Measurements from ENCODE around the gene AATK.

The AATK gene

DNA sequence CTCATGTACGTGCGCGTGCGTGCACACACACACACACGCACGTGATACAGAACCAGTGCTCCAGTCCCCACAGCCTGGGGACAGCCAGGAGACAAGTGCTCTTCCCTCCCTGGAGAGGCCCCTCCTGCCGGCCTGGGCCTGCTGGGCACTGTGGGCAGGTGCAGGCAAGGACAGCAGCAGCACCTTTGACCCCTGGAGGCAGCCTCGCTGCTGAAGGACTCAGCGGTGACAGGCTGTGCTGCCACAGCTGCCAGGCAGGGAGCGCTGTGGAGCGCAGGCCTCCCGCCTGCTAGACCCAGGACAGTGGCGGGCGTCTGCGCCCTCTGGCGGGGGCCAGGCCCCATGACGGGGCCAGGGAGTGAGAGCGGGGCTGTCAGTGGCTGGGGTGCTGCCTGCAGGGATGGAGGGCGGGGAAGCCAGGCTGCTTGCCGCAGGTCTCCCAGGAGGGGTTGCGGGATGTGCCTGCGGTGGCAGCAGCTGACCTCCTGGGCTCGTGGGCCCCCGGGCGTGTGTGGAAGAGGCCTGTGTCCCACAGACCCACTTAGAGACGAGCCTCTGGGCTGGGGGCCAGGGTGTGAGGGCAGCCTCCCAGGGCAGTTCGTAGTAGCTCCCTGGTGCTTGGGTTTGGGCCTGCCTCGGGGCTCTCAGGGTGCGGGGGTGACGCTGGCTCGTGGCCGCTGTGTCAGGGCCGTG, 64.3 kb downstream of the AATK start:
- DNase-seq (ENCODE audit: extremely low spot score): peak; percentile 98
- CTCF ChIA-PET: interaction anchor here (1.0 to 1.2 kb wide), 3 partner anchors 15 to 41 kb away, joined by 3 read pairs; no protein-coding TSS in a partner anchor
- POLR2A ChIA-PET: no interaction called here
- TF ChIP-seq PKNOX1 (IDR thresholded peaks at IDR 0.05) (peak; percentile 75), SP1 (IDR thresholded peaks at IDR 0.05) (no peak), L3MBTL2 (conservative IDR thresholded peaks at IDR 0.05) (no peak), ELF4 (IDR thresholded peaks at IDR 0.05) (no peak), FOXK2 (IDR thresholded peaks at IDR 0.05) (no peak), LEF1 (IDR thresholded peaks at IDR 0.05; ENCODE audit: borderline replicate concordance) (no peak), HDGF (IDR thresholded peaks at IDR 0.05; ENCODE audit: borderline replicate concordance) (0 out of 2 replicates have a peak, but pooled peaks have one; percentile 82), TARDBP (IDR thresholded peaks at IDR 0.05) (no peak), CTBP1 (IDR thresholded peaks at IDR 0.05; ENCODE audit: borderline replicate concordance) (no peak), ZNF384 (IDR thresholded peaks at IDR 0.05) (no peak), BHLHE40 (IDR thresholded peaks at IDR 0.05; ENCODE audit: borderline replicate concordance) (no peak), FOXM1 (IDR thresholded peaks at IDR 0.05; ENCODE audit: borderline replicate concordance) (no peak)

GRCh38 chr17:81100668-81101067, 65.4 kb downstream of the AATK start:
- DNase-seq (ENCODE audit: extremely low spot score): no peak
- ChIA-PET POLR2A (no interaction called here), CTCF (no interaction called here)
- TF ChIP-seq SUZ12 (IDR thresholded peaks at IDR 0.05): no peak
- TF ChIP-seq FOXA1 (IDR thresholded peaks at IDR 0.05): no peak
- TF ChIP-seq ARNT (IDR thresholded peaks at IDR 0.05): no peak
- no peak for TF ChIP-seq TARDBP (IDR thresholded peaks at IDR 0.05)
- TF ChIP-seq HDGF (IDR thresholded peaks at IDR 0.05; ENCODE audit: borderline replicate concordance): no peak
- no peak for TF ChIP-seq ZNF384 (IDR thresholded peaks at IDR 0.05)
- no peak for TF ChIP-seq BHLHE40 (IDR thresholded peaks at IDR 0.05; ENCODE audit: borderline replicate concordance)
- TF ChIP-seq CTBP1 (IDR thresholded peaks at IDR 0.05; ENCODE audit: borderline replicate concordance): no peak
- no peak for TF ChIP-seq L3MBTL2 (conservative IDR thresholded peaks at IDR 0.05)
- TF ChIP-seq FOXK2 (IDR thresholded peaks at IDR 0.05): no peak
- no peak for TF ChIP-seq PKNOX1 (IDR thresholded peaks at IDR 0.05)
- no peak for TF ChIP-seq ELF4 (IDR thresholded peaks at IDR 0.05)
- no peak for TF ChIP-seq NFRKB (IDR thresholded peaks at IDR 0.05)
- no peak for TF ChIP-seq FOXM1 (IDR thresholded peaks at IDR 0.05; ENCODE audit: borderline replicate concordance)
- no peak for TF ChIP-seq SP1 (IDR thresholded peaks at IDR 0.05)
- TF ChIP-seq LEF1 (IDR thresholded peaks at IDR 0.05; ENCODE audit: borderline replicate concordance): no peak

- TF ChIP-seq ARNT (IDR thresholded peaks at IDR 0.05) (no peak), L3MBTL2 (conservative IDR thresholded peaks at IDR 0.05) (no peak), SUZ12 (IDR thresholded peaks at IDR 0.05) (no peak)
- ChIA-PET POLR2A (no interaction called here), CTCF (no interaction called here)
- no peak for DNase-seq (ENCODE audit: extremely low spot score)
Observed at GRCh38 chr17:81099888-81100287, 66.1 kb downstream of the AATK start.

- DNase-seq (ENCODE audit: extremely low spot score): no peak
- CTCF ChIA-PET: interaction anchor here (0.6 to 1.8 kb wide), 7 partner anchors 16 to 953 kb away, joined by 3 to 6 read pairs (median 3); partner anchors contain the start of gene CHMP6
- POLR2A ChIA-PET: interaction anchor here (1.0 kb wide), 1 partner anchor 66 kb away, joined by 3 read pairs; no protein-coding TSS in a partner anchor
- TF ChIP-seq BHLHE40 (IDR thresholded peaks at IDR 0.05; ENCODE audit: borderline replicate concordance) (no peak), CTBP1 (IDR thresholded peaks at IDR 0.05; ENCODE audit: borderline replicate concordance) (no peak), ARNT (IDR thresholded peaks at IDR 0.05) (no peak), PKNOX1 (IDR thresholded peaks at IDR 0.05) (no peak), L3MBTL2 (conservative IDR thresholded peaks at IDR 0.05) (no peak), SUZ12 (IDR thresholded peaks at IDR 0.05) (no peak), FOXK2 (IDR thresholded peaks at IDR 0.05) (no peak), FOXM1 (IDR thresholded peaks at IDR 0.05; ENCODE audit: borderline replicate concordance) (no peak), ELF4 (IDR thresholded peaks at IDR 0.05) (no peak), TARDBP (IDR thresholded peaks at IDR 0.05) (no peak), HDGF (IDR thresholded peaks at IDR 0.05; ENCODE audit: borderline replicate concordance) (no peak), LEF1 (IDR thresholded peaks at IDR 0.05; ENCODE audit: borderline replicate concordance) (no peak), NFRKB (IDR thresholded peaks at IDR 0.05) (no peak), ZNF384 (IDR thresholded peaks at IDR 0.05) (no peak), SP1 (IDR thresholded peaks at IDR 0.05) (no peak), FOXA1 (IDR thresholded peaks at IDR 0.05) (no peak)
Observed at GRCh38 chr17:81097943-81098308, 68.1 kb downstream of the AATK start.

- ChIA-PET POLR2A (no interaction called here), CTCF (interaction anchor here (0.6 to 1.8 kb wide), 13 partner anchors 9 to 1459 kb away, joined by 3 to 7 read pairs (median 3); partner anchors contain the start of gene CHMP6)
- TF ChIP-seq PKNOX1 (IDR thresholded peaks at IDR 0.05) (no peak), FOXK2 (IDR thresholded peaks at IDR 0.05) (no peak), FOXM1 (IDR thresholded peaks at IDR 0.05; ENCODE audit: borderline replicate concordance) (no peak), SP1 (IDR thresholded peaks at IDR 0.05) (no peak), HDGF (IDR thresholded peaks at IDR 0.05; ENCODE audit: borderline replicate concordance) (peak; percentile 93; the same call in 1 of the 2 replicates), NFRKB (IDR thresholded peaks at IDR 0.05) (no peak), CTBP1 (IDR thresholded peaks at IDR 0.05; ENCODE audit: borderline replicate concordance) (no peak)
- DNase-seq (ENCODE audit: extremely low spot score): peak; percentile 75
Observed at GRCh38 chr17:81097134-81097942, 68.7 kb downstream of the AATK start.

Data from HEK293T (cell line).